H1 (cell line): ENCODE data around the gene TAF9B. TPM values are rescaled to one million over a fixed set of nuclear protein-coding genes. Genes with fewer than 3 reads are reported as not detected.

ENCODE experiments used
- CTCF ChIA-PET: fragments of 300-600 bp; sonication (Branson Sonifier 250); formaldehyde crosslinking; loops from one replicate; lab custom pipeline; 2021; ENCODE audit not compliant: partially characterized antibody; lab: Charles Lee
- POLR2A ChIA-PET: fragments of 300-600 bp; sonication (Branson Sonifier 250); formaldehyde crosslinking; loops from one replicate; lab custom pipeline; 2021; ENCODE audit warnings: inconsistent platforms; ENCODE audit not compliant: partially characterized antibody; lab: Charles Lee
- DNase-seq, 2 experiments: peaks; one replicate each; pipeline versions ENCODE4 v3.0.0 to v3.0.0-alpha.2; 2010 to 2022; ENCODE audit warnings: low spot score in 2 of 2, low read depth in 1 of 2, mixed read lengths in 1 of 2
- FAIRE-seq: peaks from 2 replicates; lab custom pipeline; 2011; peaks lifted over from hg19 to GRCh38; lab: Jason Lieb, UNC
- H2AFZ ChIP-seq: 2 replicates; pipeline ENCODE4 v1.8.1; 2012; ENCODE audit warnings: low read length, inconsistent platforms
- H2AK5ac ChIP-seq: 2 replicates; pipeline ENCODE4 v1.6.1; 2013; ENCODE audit warnings: low read depth, low read length
- H2BK120ac ChIP-seq: replicated peaks from 2 replicates; pipeline ENCODE3; 2013; ENCODE audit warnings: low read depth, low read length, inconsistent platforms
- H2BK12ac ChIP-seq: 2 replicates; pipeline ENCODE4 v1.6.1; 2013; ENCODE audit warnings: low read depth, low read length
- H2BK15ac ChIP-seq: 2 replicates; pipeline ENCODE4 v1.6.1; 2013; ENCODE audit warnings: low read length
- H2BK20ac ChIP-seq: 2 replicates; pipeline ENCODE4 v1.6.1; 2013; ENCODE audit warnings: low read length
- H2BK5ac ChIP-seq: 2 replicates; pipeline ENCODE4 v1.6.1; 2013; ENCODE audit warnings: low read depth, low read length
- H3K14ac ChIP-seq: 2 replicates; pipeline ENCODE4 v1.6.1; 2013; ENCODE audit warnings: inconsistent platforms; ENCODE audit not compliant: insufficient read length
- H3K18ac ChIP-seq: 2 replicates; pipeline ENCODE4 v1.6.1; 2013; ENCODE audit warnings: low read length; ENCODE audit errors: extremely low read depth
- H3K23ac ChIP-seq: 2 replicates; pipeline ENCODE4 v1.6.1; 2013; ENCODE audit warnings: inconsistent platforms; ENCODE audit not compliant: insufficient read length
- H3K23me2 ChIP-seq: 2 replicates; pipeline ENCODE4 v1.6.1; 2013; ENCODE audit warnings: low read depth, low read length
- H3K27ac ChIP-seq: 2 replicates; pipeline ENCODE4 v1.6.1; 2011; ENCODE audit warnings: low read depth, low read length, inconsistent platforms
- H3K27me3 ChIP-seq, 4 experiments: replicated peaks in 1 of 4; 1 replicate in 1 of 4; 2 replicates in 3 of 4; pipeline versions ENCODE4 v1.6.1 to v1.8.1; 2011 to 2013; ENCODE audit warnings: low read length in 3 of 4, mild to moderate bottlenecking in 3 of 4, inconsistent platforms in 2 of 4, mixed read lengths in 2 of 4, moderate library complexity in 1 of 4; ENCODE audit not compliant: control insufficient read depth in 3 of 4, insufficient read depth in 3 of 4; ENCODE audit errors: extremely low read depth in 1 of 4
- H3K36me3 ChIP-seq, 4 experiments: 2 replicates each; pipeline versions ENCODE4 v1.6.1 to v1.8.1; 2011 to 2013; ENCODE audit warnings: mild to moderate bottlenecking in 4 of 4, low read length in 3 of 4, moderate library complexity in 2 of 4, control low read depth in 1 of 4, inconsistent platforms in 1 of 4; ENCODE audit not compliant: insufficient read depth in 4 of 4, control insufficient read depth in 2 of 4
- H3K4ac ChIP-seq: replicated peaks from 2 replicates; pipeline ENCODE3; 2013; ENCODE audit warnings: low read length, low read depth, mixed read lengths, inconsistent platforms; ENCODE audit not compliant: insufficient read length
- H3K4me1 ChIP-seq, 4 experiments: replicated peaks in 1 of 4; 1 replicate in 1 of 4; 2 replicates in 3 of 4; pipeline versions ENCODE4 v1.6.1 to v1.8.1; 2011 to 2013; ENCODE audit warnings: low read length in 3 of 4, inconsistent platforms in 2 of 4, mixed read lengths in 1 of 4; ENCODE audit not compliant: insufficient read depth in 4 of 4, control insufficient read depth in 3 of 4
- H3K4me2 ChIP-seq, 2 experiments: 2 replicates each; pipeline versions ENCODE4 v1.6.1 to v1.8.1; 2011 to 2013; ENCODE audit warnings: low read depth in 2 of 2, low read length in 2 of 2, control low read depth in 1 of 2, inconsistent platforms in 1 of 2, mild to moderate bottlenecking in 1 of 2; ENCODE audit not compliant: insufficient read depth in 1 of 2
- H3K4me3 ChIP-seq, 4 experiments: fragments of 200-600, 300-600 bp in 1 of 4; sonication (generic), shearing (Covaris generic), sonication (Bioruptor Twin) in 1 of 4; 2 replicates each; pipeline versions ENCODE4 v1.5.1 to v1.8.1; 2011 to 2016; ENCODE audit warnings: low read length in 4 of 4, low read depth in 3 of 4, control low read depth in 2 of 4, inconsistent platforms in 2 of 4, mild to moderate bottlenecking in 2 of 4, mixed read lengths in 1 of 4, moderate library complexity in 1 of 4; ENCODE audit not compliant: insufficient read depth in 2 of 4; ENCODE audit errors: extremely low read depth in 1 of 4
- H3K56ac ChIP-seq: replicated peaks from 2 replicates; pipeline ENCODE3; 2013; ENCODE audit warnings: low read depth, mild to moderate bottlenecking, mixed read lengths, low read length, inconsistent platforms; ENCODE audit not compliant: insufficient read length
- H3K79me1 ChIP-seq: 2 replicates; pipeline ENCODE4 v1.6.1; 2013; ENCODE audit warnings: low read depth, low read length, control low read depth
- H3K79me2 ChIP-seq, 2 experiments: 2 replicates each; pipeline versions ENCODE4 v1.6.1 to v1.8.1; 2012 to 2013; ENCODE audit warnings: low read length in 2 of 2, mild to moderate bottlenecking in 2 of 2, inconsistent platforms in 1 of 2; ENCODE audit not compliant: insufficient read depth in 2 of 2, control insufficient read depth in 1 of 2
- H3K9ac ChIP-seq, 4 experiments: replicated peaks in 1 of 4; 1 replicate in 1 of 4; 2 replicates in 3 of 4; pipeline versions ENCODE4 v1.6.1 to v1.8.1; 2011 to 2013; ENCODE audit warnings: low read depth in 3 of 4, low read length in 3 of 4, control low read depth in 2 of 4, mild to moderate bottlenecking in 2 of 4, moderate library complexity in 2 of 4, inconsistent platforms in 1 of 4; ENCODE audit errors: extremely low read depth in 1 of 4
- H3K9me3 ChIP-seq, 2 experiments: 2 replicates each; pipeline versions ENCODE4 v1.6.1 to v1.8.1; 2012 to 2013; ENCODE audit warnings: mild to moderate bottlenecking in 2 of 2, moderate library complexity in 2 of 2, control low read depth in 1 of 2, inconsistent platforms in 1 of 2, low read depth in 1 of 2, low read length in 1 of 2, mixed read lengths in 1 of 2; ENCODE audit not compliant: insufficient read depth in 2 of 2
- H4K20me1 ChIP-seq, 2 experiments: replicated peaks in 1 of 2; 2 replicates each; pipeline versions ENCODE3 to v1.8.1; 2011 to 2013; ENCODE audit warnings: inconsistent platforms in 2 of 2, low read length in 2 of 2, mild to moderate bottlenecking in 1 of 2; ENCODE audit not compliant: insufficient read depth in 2 of 2, control insufficient read depth in 1 of 2
- H4K5ac ChIP-seq: 2 replicates; pipeline ENCODE4 v1.6.1; 2013; ENCODE audit warnings: low read length, low read depth, mixed read lengths, inconsistent platforms; ENCODE audit not compliant: insufficient read length
- H4K8ac ChIP-seq: 2 replicates; pipeline ENCODE4 v1.8.0; 2013; ENCODE audit warnings: mild to moderate bottlenecking, moderate library complexity, low read length, inconsistent platforms; ENCODE audit not compliant: insufficient read depth; ENCODE audit errors: extremely low read depth
- H4K91ac ChIP-seq: replicated peaks from 2 replicates; pipeline ENCODE3; 2013; ENCODE audit warnings: low read length, mixed read lengths, inconsistent platforms; ENCODE audit not compliant: insufficient read length
- ATF2 ChIP-seq: IDR thresholded peaks from 2 replicates; pipeline ENCODE4 v1.6.1; 2012; ENCODE audit warnings: low read length, inconsistent platforms
- CBX5 ChIP-seq: fragments of 300-800, 300-1000 bp; sonication (generic); IDR thresholded peaks from 2 replicates; pipeline ENCODE4 v1.7.1; 2016; ENCODE audit warnings: antibody characterized with exemption, low read length, low read depth
- CTBP2 ChIP-seq: IDR thresholded peaks from 2 replicates; pipeline ENCODE4 v1.7.0; 2011; ENCODE audit warnings: borderline replicate concordance, mild to moderate bottlenecking, moderate library complexity, mixed read lengths, low read length; ENCODE audit not compliant: insufficient read depth, insufficient read length
- SP1 ChIP-seq: IDR thresholded peaks from 2 replicates; pipeline ENCODE4 v1.6.1; 2011; ENCODE audit warnings: low read depth, low read length
- SP4 ChIP-seq: IDR thresholded peaks from 2 replicates; pipeline ENCODE4 v1.6.1; 2012; ENCODE audit warnings: low read length, inconsistent platforms
- TCF12 ChIP-seq: IDR thresholded peaks from 2 replicates; pipeline ENCODE4 v1.6.1; 2011; ENCODE audit warnings: low read depth, mild to moderate bottlenecking, low read length
- WGBS, 2 experiments: shearing (Covaris generic) in 1 of 2; methylation state at CpG; one replicate each; pipeline versions ENCODE4 v1.1.6 to v1.1.7; 2013 to 2015; ENCODE audit warnings: low lambda C conversion rate in 2 of 2, mixed read lengths in 2 of 2, inconsistent platforms in 1 of 2, low coverage in 1 of 2, missing lambda C conversion rate in 1 of 2; ENCODE audit not compliant: insufficient replicate concordance in 2 of 2, insufficient coverage in 1 of 2, insufficient read length in 1 of 2; ENCODE audit errors: extremely low coverage in 1 of 2, missing lambda C conversion rate in 1 of 2; 5-methylcytosine and 5-hydroxymethylcytosine counted together
- polyA plus RNA-seq, 7 experiments: library from polyadenylated mRNA; depleted of rRNA in 3 of 7; stranded (reverse) in 5 of 7; unstranded in 2 of 7; fragments of >200 nt in 5 of 7; fragments of 200-250 nt in 2 of 7; gene quantifications; 1 replicate in 5 of 7; 2 replicates in 1 of 7; 4 replicates in 1 of 7; pipeline versions ENCODE4 v1.2.1 to v1.2.3, GENCODE V29; 2011 to 2013; ENCODE audit warnings: missing spikeins in 2 of 7, mixed read lengths in 2 of 7
- total RNA-seq: library from RNA; stranded (reverse); fragmentation: NEBNext Ultra II Directional; extraction: Animal tissue kit (Norgen Biotek cat#: 25700); gene quantifications from 2 replicates; pipeline ENCODE4 v1.2.1, GENCODE V29; 2021

The TAF9B gene
- total and polyA plus RNA-seq, 2 of the 8 experiments (the other 6 are each of a cell fraction or from before 2014, with no cell fraction given): 23.8 to 42.8 TPM

GRCh38 chrX:78130396-78130795, 9.1 kb downstream of the TAF9B start:
- FAIRE-seq (no peak), DNase-seq (no peak)
- Histone ChIP-seq H3K4me2 (no peak overlapping the region), H4K8ac (no peak overlapping the region), H3K23me2 (no peaks in the 10 kb centered on the region), H3K27me3 (no peaks in the 10 kb centered on the region), H3K14ac (no peak overlapping the region), H2AK5ac (no peak overlapping the region), H4K20me1 (no peaks in the 10 kb centered on the region), H3K4me3 (no peak overlapping the region)
- POLR2A ChIA-PET: interaction anchor here (1.2 to 4.0 kb wide), 3 partner anchors 10 to 28 kb away, joined by 4 to 24 read pairs (median 9); partner anchors contain the start of gene TAF9B
- TF ChIP-seq CBX5: no peak
- no peak for TF ChIP-seq SP4
- no peak for TF ChIP-seq CTBP2
- TF ChIP-seq SP1: no peak
- TF ChIP-seq TCF12: no peak
- TF ChIP-seq ATF2: no peak
- TF ChIP-seq, all 59 proteins: peak for 0
- Histone ChIP-seq H3K4ac (no peak overlapping the region), H2BK15ac (no peak overlapping the region), H3K4me1 (no peaks in the 10 kb centered on the region), H4K5ac (no peak overlapping the region), H3K9ac (no peak overlapping the region), H3K27ac (no peak overlapping the region), H3K79me1 (no peaks in the 10 kb centered on the region), H4K91ac (no peak overlapping the region), H3K18ac (no peak overlapping the region), H3K79me2 (no peaks in the 10 kb centered on the region), H2BK120ac (no peak overlapping the region), H3K9me3 (no peaks in the 10 kb centered on the region), H3K36me3 (peaks cover 0 to 58% (median 7%) of the 10 kb centered on the region in 4 experiments; a peak in 6 of 8 replicates), H2AFZ (no peak overlapping the region), H3K56ac (no peak overlapping the region), H2BK5ac (no peak overlapping the region), H2BK20ac (no peak overlapping the region), H3K23ac (no peak overlapping the region), H2BK12ac (no peak overlapping the region)
- CTCF ChIA-PET: interaction anchor here (0.7 to 1.2 kb wide), 2 partner anchors 11 to 1282 kb away, joined by 3 read pairs; no protein-coding TSS in a partner anchor
- 88% methylated on average over 1 of the region's 1 CpG; no CpG with 5 or more reads in 1 of the 2 experiments for WGBS, 2 experiments
